Measurements from ENCODE around the gene PPP6R1. TPM values are rescaled to one million over a fixed set of nuclear protein-coding genes. Genes with fewer than 3 reads are reported as not detected.
A peak's percentile ranks its signal among the peaks of the same experiment; 100 is the strongest.

Gene PPP6R1
- total RNA-seq, 1 donor from 2014 or later = 73.0 TPM

DNA sequence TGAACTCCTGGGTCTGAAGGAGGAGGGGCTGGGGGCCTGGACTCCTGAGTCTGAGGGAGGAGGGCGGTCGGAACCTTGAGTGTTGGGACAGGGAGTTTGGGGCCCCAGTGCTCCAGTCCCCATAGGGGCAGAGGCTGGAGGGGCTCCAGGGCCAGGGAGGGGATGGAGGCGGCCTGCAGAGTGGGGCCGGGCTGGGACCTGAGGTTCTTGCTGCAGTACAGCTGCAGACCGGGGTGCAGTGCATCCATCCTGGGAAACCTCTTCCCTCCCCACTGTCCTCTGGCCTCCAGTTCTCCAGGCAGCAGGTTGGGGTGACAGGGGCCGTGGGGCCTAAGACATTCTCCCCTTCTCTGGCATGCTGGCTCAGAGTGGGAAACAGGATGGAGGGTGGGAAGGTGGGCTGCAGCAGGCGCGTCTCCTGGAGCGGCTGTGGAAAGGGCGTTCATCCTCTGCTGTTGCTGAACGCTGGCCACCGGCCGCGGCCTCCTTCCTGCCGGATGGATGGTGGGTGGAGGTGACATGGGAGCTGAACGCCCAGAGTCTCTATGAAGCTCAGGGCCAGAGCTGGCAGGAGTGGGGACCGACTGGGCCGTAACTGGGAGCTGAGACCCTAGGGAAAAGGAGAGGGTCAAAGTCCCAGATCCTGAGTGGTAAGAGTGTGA, 26.5 kb upstream of the PPP6R1 start:
- Mint-ChIP-seq H3K9me3 (no peaks in the 10 kb centered on the region), H3K4me3 (peak overlapping the region; percentile 67), H3K27me3 (ENCODE audit: low read depth) (no peaks in the 10 kb centered on the region), H3K36me3 (peaks cover 2% of the 10 kb centered on the region), H3K4me1 (peaks cover 15% of the 10 kb centered on the region), H3K27ac (peak overlapping the region; percentile 81)
- no peak for DNase-seq (ENCODE audit: low spot score in 2 of 2, unreplicated experiment in 2 of 2)
- no peak for TF ChIP-seq CTCF (IDR thresholded peaks at IDR 0.05; ENCODE audit: unreplicated experiment)

- no peaks in the 10 kb centered on the region for H3K9me3 Mint-ChIP-seq
- TF ChIP-seq CTCF (IDR thresholded peaks at IDR 0.05; ENCODE audit: unreplicated experiment) = no peak
- no peaks in the 10 kb centered on the region for H3K36me3 Mint-ChIP-seq
- H3K27ac Mint-ChIP-seq = peak overlapping the region; percentile 81
- H3K4me1 Mint-ChIP-seq = peaks cover 20% of the 10 kb centered on the region
- H3K27me3 Mint-ChIP-seq (ENCODE audit: low read depth) = no peaks in the 10 kb centered on the region
- DNase-seq (ENCODE audit: low spot score in 2 of 2, unreplicated experiment in 2 of 2) = no peak
- peak overlapping the region; percentile 67 for H3K4me3 Mint-ChIP-seq
Observed at GRCh38 chr19:55284405-55285058, 25.7 kb upstream of the PPP6R1 start.

- DNase-seq (ENCODE audit: low spot score in 2 of 2, unreplicated experiment in 2 of 2) = peak; percentile 63 to 70
- no peaks in the 10 kb centered on the region for H3K9me3 Mint-ChIP-seq
- H3K27me3 Mint-ChIP-seq (ENCODE audit: low read depth) = no peaks in the 10 kb centered on the region
- no peak for TF ChIP-seq CTCF (IDR thresholded peaks at IDR 0.05; ENCODE audit: unreplicated experiment)
- H3K4me1 Mint-ChIP-seq = peaks cover 25% of the 10 kb centered on the region
- peak within 1 kb of the TSS; percentile 67 for H3K4me3 Mint-ChIP-seq
- peak within 1 kb of the TSS; percentile 81 for H3K27ac Mint-ChIP-seq
- no peaks in the 10 kb centered on the region for H3K36me3 Mint-ChIP-seq
Observed at GRCh38 chr19:55283548-55284377, 24.9 kb upstream of the PPP6R1 start, which contains the start of gene BRSK1. TSS of gene BRSK1 (plus strand) at chr19:55283997. CDS start at chr19:55284443, 446 bp downstream.

DNA sequence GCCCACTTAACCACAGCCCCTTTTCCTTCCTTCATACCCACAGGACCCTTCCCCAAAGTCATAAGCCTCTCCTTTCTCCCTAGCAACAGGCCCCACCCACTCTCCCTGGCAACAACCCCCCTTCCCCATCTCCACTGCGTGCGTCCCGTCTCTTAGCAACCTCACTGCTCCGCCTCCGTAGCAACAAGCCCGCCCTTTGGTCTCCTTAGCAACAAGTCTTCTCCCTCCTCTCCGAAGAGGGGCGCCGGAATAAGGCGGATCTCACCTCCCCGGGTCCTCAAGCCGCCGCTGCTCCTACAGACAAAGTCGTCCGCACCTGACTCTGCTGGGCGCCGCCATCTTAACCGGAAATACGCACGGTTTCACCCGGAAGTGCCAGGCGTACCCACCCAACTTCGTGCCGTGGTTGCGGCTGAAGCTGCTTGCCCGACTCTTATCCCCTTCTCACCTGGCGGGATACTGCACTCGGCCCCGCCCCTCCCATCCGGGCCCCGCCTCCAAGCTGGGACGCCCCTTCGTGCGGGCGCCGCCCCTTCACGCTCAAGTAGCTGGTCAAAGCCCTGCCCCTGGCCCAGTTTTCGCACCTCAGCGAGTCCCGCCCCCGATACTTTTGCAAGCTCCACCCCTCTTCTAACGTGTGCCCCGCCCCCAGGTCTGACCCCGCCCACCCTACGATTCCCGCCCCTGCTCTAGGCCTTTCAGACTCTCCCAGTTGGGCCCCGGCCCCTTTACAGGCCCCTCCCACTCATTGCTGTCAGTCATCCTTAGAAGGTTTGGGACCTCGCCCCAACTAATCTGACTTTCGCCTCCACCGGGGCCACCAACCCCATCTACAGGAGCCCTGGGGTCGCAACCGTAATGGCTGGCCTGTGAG, 21.2 kb upstream of the PPP6R1 start, which contains the start of gene HSPBP1:
Gene HSPBP1 (minus strand): TSS at position 341 of the 874 bp plus-strand sequence. CDS start 502 bp downstream, outside the sequence.
- peak within 1 kb of the TSS; percentile 99 for H3K4me3 Mint-ChIP-seq
- H3K36me3 Mint-ChIP-seq = peaks cover 9% of the 10 kb centered on the region
- peak within 1 kb of the TSS; percentile 99 for H3K27ac Mint-ChIP-seq
- no peak for TF ChIP-seq CTCF (IDR thresholded peaks at IDR 0.05; ENCODE audit: unreplicated experiment)
- peak; percentile 96 to 98 for DNase-seq (ENCODE audit: low spot score in 2 of 2, unreplicated experiment in 2 of 2)
- H3K27me3 Mint-ChIP-seq (ENCODE audit: low read depth) = no peaks in the 10 kb centered on the region
- no peaks in the 10 kb centered on the region for H3K9me3 Mint-ChIP-seq
- H3K4me1 Mint-ChIP-seq = peaks cover 17% of the 10 kb centered on the region

- H3K27me3 Mint-ChIP-seq (ENCODE audit: low read depth) = no peaks in the 10 kb centered on the region
- peak overlapping the region; percentile 99 for H3K4me3 Mint-ChIP-seq
- no peak for TF ChIP-seq CTCF (IDR thresholded peaks at IDR 0.05; ENCODE audit: unreplicated experiment)
- H3K4me1 Mint-ChIP-seq = peaks cover 14% of the 10 kb centered on the region
- peak overlapping the region; percentile 99 for H3K27ac Mint-ChIP-seq
- peaks cover 9% of the 10 kb centered on the region for H3K36me3 Mint-ChIP-seq
- no peaks in the 10 kb centered on the region for H3K9me3 Mint-ChIP-seq
- DNase-seq (ENCODE audit: low spot score in 2 of 2, unreplicated experiment in 2 of 2) = no peak
Observed at GRCh38 chr19:55279340-55279739, 20.5 kb upstream of the PPP6R1 start.

Data from mesothelial cell of epicardium (in vitro differentiated cells).